Kidney epithelial cell (primary cell): Measurements from ENCODE around the gene RPH3AL. TPM values are rescaled to one million over a fixed set of nuclear protein-coding genes. Genes with fewer than 3 reads are reported as not detected.

ENCODE experiments used
- DNase-seq: peaks from one replicate; pipeline ENCODE4 v3.0.0-alpha.2; 2010; ENCODE audit warnings: low read depth
- H3K27me3 ChIP-seq: 2 replicates; pipeline ENCODE4 v1.6.0; 2011; ENCODE audit warnings: low read length; ENCODE audit not compliant: control insufficient read depth, insufficient read depth
- H3K36me3 ChIP-seq: 2 replicates; pipeline ENCODE4 v1.5.1; 2011; ENCODE audit warnings: low read length; ENCODE audit not compliant: control insufficient read depth, insufficient read depth
- H3K4me3 ChIP-seq: 2 replicates; pipeline ENCODE4 v1.5.1; 2011; ENCODE audit warnings: low read depth, mild to moderate bottlenecking, control low read depth, low read length
- CTCF ChIP-seq: IDR thresholded peaks from 2 replicates; pipeline ENCODE4 v1.5.1; 2011; ENCODE audit warnings: mild to moderate bottlenecking, moderate library complexity, low read length, control low read depth, inconsistent platforms; ENCODE audit not compliant: insufficient read depth, poor library complexity, severe bottlenecking
- total RNA-seq: library from RNA; depleted of rRNA; stranded (reverse); fragments of >200 nt; gene quantifications from 2 replicates; pipeline ENCODE4 v1.2.3, GENCODE V29; 2015

Gene RPH3AL
- total RNA-seq, 1 donor from 2014 or later, result 15.1 TPM

GRCh38 chr17:292531-293382 lies 59.9 kb downstream of the RPH3AL start:
- no peak for DNase-seq

GRCh38 chr17:292016-292415 lies 60.6 kb downstream of the RPH3AL start:
- H3K4me3 ChIP-seq, result no peak overlapping the region
- no peak for DNase-seq
- no peak for TF ChIP-seq CTCF
- H3K27me3 ChIP-seq, result no peaks in the 10 kb centered on the region
- H3K36me3 ChIP-seq, result no peaks in the 10 kb centered on the region

More at GRCh38 chr17:292531-293382, 59.9 kb downstream of the RPH3AL start:
- Histone ChIP-seq H3K4me3 (no peak overlapping the region), H3K27me3 (no peaks in the 10 kb centered on the region), H3K36me3 (no peaks in the 10 kb centered on the region)
- no peak for TF ChIP-seq CTCF

GRCh38 chr17:291587-291986 lies 61.0 kb downstream of the RPH3AL start:
- Histone ChIP-seq H3K27me3 (no peaks in the 10 kb centered on the region), H3K36me3 (no peaks in the 10 kb centered on the region), H3K4me3 (no peak overlapping the region)
- TF ChIP-seq CTCF, result no peak
- no peak for DNase-seq

GRCh38 chr17:290626-291025 lies 62.0 kb downstream of the RPH3AL start:
- Histone ChIP-seq H3K4me3 (no peak overlapping the region), H3K36me3 (no peaks in the 10 kb centered on the region), H3K27me3 (no peaks in the 10 kb centered on the region)
- no peak for DNase-seq
- no peak for TF ChIP-seq CTCF

GRCh38 chr17:290121-290521 lies 62.5 kb downstream of the RPH3AL start:
- H3K36me3 ChIP-seq, result no peaks in the 10 kb centered on the region
- DNase-seq, result no peak
- H3K4me3 ChIP-seq, result no peak overlapping the region
- H3K27me3 ChIP-seq, result no peaks in the 10 kb centered on the region
- no peak for TF ChIP-seq CTCF

GRCh38 chr17:289409-289808 lies 63.2 kb downstream of the RPH3AL start:
- H3K27me3 ChIP-seq, result no peaks in the 10 kb centered on the region
- DNase-seq, result no peak
- no peaks in the 10 kb centered on the region for H3K36me3 ChIP-seq
- no peak for TF ChIP-seq CTCF
- H3K4me3 ChIP-seq, result no peak overlapping the region
